GM20000 (cell line): ENCODE data around the gene LRBA.

ENCODE experiments used
- DNase-seq: peaks from one replicate; pipeline ENCODE4 v3.0.0; 2012; ENCODE audit warnings: low spot score
- TF ChIP-seq, protein P1 (sequence below): IDR thresholded peaks from 2 replicates; pipeline ENCODE4 v1.5.1; 2012; ENCODE audit warnings: mild to moderate bottlenecking, control low read depth; ENCODE audit errors: extremely low read depth, missing control alignments

The LRBA gene

DNA sequence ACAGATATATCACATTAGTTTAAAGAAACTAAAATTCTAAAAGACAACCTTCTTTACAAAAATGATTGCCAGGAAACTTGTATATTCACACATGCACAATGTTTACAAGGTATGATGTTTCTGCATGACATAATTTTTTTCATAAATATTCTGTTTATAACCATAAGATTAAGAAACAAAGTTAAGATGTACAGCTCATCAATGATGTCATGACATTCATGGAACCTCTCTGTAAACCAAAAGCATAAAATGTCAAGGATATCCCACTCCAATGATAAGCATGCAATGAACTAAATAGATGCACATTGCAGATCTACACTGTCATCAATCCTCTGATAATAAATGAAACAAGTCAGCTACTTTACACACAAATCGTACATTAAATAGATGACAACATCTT lies 297.1 kb downstream of the LRBA start:
- no peak for DNase-seq
- TF ChIP-seq, protein P1, sequence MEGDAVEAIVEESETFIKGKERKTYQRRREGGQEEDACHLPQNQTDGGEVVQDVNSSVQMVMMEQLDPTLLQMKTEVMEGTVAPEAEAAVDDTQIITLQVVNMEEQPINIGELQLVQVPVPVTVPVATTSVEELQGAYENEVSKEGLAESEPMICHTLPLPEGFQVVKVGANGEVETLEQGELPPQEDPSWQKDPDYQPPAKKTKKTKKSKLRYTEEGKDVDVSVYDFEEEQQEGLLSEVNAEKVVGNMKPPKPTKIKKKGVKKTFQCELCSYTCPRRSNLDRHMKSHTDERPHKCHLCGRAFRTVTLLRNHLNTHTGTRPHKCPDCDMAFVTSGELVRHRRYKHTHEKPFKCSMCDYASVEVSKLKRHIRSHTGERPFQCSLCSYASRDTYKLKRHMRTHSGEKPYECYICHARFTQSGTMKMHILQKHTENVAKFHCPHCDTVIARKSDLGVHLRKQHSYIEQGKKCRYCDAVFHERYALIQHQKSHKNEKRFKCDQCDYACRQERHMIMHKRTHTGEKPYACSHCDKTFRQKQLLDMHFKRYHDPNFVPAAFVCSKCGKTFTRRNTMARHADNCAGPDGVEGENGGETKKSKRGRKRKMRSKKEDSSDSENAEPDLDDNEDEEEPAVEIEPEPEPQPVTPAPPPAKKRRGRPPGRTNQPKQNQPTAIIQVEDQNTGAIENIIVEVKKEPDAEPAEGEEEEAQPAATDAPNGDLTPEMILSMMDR: no peak

DNA sequence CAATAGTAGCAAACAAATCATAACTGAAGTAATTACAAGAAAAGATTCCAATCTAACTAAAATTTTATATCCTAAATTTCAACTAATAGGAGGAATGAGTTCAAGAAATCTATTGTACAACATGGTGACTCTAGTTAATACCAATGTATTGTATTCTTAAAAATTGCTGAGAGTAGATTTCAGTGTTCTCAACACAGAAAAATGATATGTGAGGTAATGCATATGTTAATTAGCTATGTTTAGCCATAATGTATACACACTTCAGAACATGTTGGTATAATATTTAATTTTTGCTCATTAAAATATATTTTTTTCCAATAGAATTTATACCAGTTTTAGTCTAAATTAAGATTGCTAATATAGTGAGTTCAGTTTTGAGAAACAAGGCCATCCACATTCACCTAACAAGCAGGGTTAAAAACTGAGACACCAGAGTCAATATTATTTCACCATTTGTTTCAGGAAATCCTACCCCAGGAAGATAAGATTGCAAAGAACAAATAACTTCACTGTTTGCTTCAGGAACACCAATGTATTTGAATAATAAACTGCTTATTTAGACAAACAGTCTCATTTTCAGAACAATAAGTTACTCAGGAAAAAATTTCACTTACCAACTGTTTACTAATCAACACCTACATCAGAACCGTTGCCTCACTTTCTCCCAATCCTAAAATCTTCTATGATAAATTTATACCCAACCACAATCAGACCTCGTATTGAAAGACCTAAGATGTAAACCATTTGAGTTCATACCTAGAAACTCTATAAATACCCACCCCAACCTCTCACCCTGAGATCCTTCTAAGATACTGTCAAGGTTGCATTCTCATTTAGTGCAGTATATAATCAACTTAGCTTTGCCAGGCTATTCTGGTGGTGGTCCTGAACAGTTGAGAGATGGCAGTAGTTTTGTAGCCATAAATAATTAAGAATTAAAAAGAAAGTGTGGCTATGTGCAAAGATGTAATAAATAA lies 300.3 kb downstream of the LRBA start:
- TF ChIP-seq, protein P1: no peak
- no peak for DNase-seq

DNA sequence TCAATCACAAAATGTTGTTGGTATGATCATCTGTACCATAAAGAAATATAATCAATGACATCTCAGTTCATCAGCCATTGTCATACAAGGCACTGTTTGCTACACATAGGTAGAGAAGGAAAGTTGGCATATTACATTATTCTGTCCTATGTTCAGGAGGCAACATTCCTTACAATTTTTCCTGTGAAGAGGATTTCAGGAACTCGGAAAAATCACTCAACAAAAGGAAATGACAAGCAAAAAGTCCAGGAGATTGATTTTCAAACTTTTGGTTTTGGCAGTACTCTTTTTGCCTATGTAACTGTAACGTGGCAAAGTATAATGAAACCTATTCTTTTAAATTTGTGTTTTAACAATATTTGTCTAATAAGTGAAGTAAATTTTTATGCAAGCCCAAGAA lies 301.8 kb downstream of the LRBA start:
- no peak for DNase-seq
- TF ChIP-seq, protein P1: no peak

DNA sequence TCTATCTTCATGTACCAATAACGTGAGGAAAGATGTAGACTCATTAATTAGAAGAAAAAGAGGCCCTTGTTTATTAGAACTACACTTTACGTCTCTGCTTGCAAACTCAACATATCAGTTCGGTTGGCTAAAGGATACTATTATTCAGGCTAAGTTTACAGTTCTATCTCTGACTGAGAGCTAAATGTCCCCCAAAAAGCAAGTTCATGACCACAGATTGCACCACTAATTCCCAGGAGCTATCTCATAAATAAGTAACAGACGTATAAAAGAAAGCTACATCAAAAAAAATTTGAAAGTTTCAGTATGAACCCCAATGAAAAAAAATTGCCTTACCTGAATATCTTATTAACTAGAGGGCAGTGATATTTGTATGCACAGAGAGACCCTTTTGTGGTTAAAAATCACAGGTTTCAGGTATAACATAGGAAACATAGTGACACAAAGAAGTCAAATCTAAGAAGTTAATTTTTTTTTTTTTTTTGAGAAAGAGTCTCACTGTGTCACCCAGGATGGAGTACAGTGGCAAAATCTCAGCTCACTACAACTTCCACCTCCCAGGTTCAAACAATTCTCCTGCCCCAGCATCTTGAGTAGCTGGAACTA lies 304.2 kb downstream of the LRBA start:
- DNase-seq: no peak

DNA sequence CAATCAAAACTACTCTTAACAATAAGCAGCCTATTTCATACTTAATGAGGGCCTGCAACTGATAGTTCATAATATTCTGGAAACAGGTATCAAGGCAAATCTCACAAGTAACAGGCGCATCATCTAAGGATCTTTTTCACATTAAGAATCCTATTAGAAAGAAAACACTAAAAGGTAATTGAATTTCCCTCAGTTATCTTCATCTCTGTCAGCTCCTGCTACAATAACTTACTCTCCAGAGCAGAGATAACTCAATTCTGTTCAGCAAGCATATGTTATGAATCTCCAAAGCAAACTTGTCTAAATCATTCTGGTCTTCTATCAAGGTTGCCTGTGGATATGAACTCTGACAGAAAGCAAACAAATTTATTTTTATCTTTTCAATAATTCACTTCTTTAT lies 307.1 kb downstream of the LRBA start:
- TF ChIP-seq, protein P1: no peak
- no peak for DNase-seq

More for the DNA sequence above, 304.2 kb downstream of the LRBA start:
- TF ChIP-seq, protein P1: no peak

DNA sequence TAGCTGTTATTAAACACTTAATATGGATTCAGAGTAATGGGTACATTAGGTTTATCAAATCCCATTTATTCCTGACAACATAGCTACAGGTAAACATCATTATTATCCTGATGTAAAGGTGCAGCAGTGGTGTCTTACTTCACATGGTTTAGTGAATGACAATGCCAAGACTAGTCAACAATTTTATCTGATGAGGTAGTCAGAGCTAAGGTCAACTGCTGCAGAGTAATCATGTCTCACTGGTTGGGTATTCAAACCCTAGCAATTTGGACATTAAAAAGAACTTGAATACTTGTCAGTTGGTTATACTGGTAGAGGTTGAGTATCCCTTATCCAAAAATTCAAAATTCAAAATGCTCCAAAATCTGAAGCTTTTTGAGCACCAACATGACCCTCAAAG lies 315.5 kb downstream of the LRBA start:
- DNase-seq: no peak
- TF ChIP-seq, protein P1: no peak

DNA sequence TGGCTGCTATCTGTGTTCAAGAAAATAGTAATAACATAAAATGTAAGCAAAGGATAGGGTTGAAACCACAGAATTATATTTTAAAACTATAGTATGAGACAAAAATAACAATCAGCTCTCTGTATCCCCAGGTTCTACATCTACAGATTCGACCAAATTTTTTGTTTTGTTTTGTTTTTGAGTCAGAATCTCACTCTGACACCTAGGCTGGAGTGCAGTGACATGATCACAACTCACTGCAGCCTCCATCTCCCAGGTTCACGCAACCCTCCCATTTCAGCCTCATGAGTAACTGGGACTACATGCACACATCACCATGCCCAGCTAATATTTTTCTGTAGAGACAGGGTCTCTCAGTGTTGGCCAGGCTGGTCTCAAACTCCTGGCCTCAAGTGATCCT lies 319.9 kb downstream of the LRBA start:
- TF ChIP-seq, protein P1: no peak
- DNase-seq: no peak
